GM19468 (cell line): ENCODE results near the gene ALOX15B.

Experiments used
- ATAC-seq: cut with Tn5 transposase; IDR thresholded peaks from one replicate; pipeline ENCODE4 v1.9.1; 2021; ENCODE audit warnings: mild to moderate bottlenecking, moderate library complexity, moderate number of reproducible peaks; ENCODE audit not compliant: unreplicated experiment; ENCODE audit errors: extremely low read depth

The ALOX15B gene, protein sequence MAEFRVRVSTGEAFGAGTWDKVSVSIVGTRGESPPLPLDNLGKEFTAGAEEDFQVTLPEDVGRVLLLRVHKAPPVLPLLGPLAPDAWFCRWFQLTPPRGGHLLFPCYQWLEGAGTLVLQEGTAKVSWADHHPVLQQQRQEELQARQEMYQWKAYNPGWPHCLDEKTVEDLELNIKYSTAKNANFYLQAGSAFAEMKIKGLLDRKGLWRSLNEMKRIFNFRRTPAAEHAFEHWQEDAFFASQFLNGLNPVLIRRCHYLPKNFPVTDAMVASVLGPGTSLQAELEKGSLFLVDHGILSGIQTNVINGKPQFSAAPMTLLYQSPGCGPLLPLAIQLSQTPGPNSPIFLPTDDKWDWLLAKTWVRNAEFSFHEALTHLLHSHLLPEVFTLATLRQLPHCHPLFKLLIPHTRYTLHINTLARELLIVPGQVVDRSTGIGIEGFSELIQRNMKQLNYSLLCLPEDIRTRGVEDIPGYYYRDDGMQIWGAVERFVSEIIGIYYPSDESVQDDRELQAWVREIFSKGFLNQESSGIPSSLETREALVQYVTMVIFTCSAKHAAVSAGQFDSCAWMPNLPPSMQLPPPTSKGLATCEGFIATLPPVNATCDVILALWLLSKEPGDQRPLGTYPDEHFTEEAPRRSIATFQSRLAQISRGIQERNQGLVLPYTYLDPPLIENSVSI

DNA sequence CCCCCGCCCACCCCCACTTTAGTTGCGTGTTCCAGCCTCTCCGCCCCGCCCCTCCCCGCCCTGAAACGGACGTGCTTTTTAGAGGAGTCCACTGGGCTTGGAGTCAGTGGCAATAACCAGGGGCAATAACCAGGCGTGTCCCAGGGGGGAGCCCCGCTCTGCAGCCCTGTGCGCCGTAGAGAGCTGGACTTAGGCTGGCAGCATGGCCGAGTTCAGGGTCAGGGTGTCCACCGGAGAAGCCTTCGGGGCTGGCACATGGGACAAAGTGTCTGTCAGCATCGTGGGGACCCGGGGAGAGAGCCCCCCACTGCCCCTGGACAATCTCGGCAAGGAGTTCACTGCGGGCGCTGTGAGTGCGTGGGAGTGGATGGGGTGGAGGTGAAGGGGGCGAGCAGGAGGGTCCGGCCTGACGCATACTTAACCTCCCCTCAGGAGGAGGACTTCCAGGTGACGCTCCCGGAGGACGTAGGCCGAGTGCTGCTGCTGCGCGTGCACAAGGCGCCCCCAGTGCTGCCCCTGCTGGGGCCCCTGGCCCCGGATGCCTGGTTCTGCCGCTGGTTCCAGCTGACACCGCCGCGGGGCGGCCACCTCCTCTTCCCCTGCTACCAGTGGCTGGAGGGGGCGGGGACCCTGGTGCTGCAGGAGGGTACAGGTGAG, at the start of gene ALOX15B:
Gene ALOX15B, plus strand, starts transcription at position 106 of the 657 bp plus-strand sequence. Its CDS starts 97 bp downstream, at position 203.
- no peak for ATAC-seq

DNA sequence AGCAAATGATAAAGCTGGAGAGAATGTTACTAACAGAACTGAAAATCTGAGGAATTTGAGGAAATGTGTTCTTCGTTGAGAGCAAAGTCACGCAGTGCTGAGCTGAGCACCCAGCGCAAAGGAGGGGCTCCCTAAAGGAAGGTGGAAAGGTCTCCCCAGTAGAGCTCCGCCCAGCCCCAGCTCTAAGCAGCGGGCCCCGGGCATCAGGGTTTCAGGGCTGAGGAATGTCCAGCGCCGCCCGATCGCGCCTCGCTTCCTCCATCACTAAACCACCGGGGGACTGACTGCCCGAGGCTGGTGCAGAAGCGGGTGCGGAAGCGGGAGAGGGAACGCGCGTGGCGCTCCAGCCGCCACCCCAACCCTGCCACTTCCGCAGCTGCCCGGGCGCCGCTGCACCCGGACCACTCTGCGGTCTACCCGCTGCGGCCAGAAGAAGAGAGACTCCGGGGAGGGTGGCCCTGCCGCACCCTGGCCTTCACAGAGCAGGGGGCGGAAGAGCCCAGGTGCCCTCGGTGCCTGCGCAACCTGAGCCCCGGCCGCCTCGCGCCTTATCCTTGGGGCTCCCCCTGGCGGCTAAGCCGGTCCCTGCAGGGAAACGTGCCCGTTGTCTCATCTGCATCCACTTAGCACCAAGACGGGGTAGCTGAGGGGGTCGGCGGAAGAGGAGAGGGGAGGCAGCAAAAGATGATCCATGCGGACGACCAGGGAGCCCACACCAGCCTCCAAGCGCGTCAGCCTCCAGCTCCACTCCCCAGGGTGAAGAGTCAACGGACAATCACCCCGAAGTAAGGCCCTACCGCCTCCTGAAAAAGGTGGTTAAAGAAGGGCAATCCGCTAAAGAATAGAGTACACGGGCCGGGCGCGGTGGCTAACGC, 48.8 kb upstream of the ALOX15B start:
- ATAC-seq: peak; percentile 44

DNA sequence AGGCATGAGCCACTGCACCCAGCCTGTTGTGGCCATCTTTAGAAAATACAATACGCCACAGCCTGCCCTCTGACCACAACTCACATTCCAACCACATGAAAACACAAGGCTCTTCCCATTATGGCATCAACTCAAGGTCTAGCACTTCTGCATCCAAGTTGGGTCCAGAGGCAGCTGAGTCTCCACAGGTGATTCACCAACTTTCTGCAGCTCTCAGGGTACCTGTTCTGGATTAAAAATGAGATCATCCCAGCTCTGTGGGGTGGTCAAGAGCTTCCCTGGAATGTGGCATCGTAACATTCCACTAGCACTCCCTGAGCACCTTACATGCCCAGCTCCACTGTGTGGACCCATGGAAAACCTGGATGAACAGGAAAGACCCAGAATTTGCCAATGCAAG, 46.3 kb upstream of the ALOX15B start:
- no peak for ATAC-seq

DNA sequence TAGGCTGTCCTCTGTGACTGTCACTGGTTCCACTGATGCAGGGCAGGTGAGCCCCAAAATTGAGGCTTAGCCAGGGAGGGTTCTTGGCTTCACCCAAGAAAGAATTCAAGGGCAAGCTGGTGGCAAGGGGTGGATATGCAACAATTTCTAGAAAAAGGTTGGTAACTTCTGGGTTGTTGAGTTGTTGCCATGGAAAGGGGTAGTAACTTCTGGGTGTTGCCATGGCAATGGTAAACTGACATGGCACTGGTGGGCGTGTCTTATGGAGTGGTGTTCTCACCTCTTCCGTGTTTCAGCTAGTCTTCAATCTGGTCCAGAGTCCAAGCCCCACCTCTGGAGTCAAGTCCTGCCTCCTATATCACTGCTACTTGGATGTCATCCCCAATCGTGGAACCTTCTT, 45.9 kb upstream of the ALOX15B start:
- no peak for ATAC-seq

DNA sequence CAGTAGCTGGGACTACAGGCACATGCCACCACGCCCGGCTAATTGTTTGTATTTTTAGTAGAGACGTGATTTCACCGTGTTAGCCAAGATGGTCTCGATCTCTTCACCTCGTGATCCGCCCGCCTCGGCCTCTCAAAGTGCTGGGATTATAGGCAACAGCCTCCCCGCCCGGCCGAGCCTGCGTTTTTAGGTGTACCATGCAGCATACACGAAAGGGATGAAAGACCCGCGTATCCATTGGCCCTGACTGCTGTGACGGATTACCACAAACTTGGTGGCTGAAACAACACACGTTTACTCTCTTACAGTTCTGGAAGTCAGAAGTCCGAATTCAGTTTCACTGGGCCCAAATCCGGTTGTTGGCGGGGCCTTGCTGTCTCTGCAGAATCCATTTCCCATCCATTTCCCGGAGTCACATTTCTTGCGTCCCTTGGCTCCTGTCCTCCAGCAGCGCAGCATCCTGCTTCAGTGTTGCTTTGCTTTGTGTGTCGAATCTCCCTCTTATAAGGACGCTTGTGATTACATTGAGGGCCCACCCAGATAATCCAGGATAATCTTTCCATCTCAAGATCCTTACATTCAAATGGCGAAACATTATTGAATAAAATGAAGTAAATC, 44.8 kb upstream of the ALOX15B start:
- ATAC-seq: no peak

DNA sequence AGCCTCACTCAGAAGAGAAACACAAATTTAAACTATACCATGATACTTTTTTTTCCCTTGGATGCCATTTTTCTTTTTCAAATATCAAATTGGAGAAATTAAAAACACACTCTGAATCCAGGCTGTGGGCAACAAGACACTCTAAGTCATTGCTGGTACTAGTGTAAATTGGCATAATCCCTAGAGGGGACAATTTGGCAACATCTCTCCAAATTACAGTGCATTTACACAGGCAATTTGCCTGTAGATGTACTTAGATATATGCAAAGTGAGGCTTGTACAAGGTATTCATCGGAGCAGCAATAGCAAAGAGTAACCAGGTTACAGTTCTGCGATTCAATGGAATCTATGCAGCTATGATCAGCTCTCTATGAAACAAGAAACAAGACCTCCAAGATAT, 43.1 kb upstream of the ALOX15B start:
- ATAC-seq: no peak

DNA sequence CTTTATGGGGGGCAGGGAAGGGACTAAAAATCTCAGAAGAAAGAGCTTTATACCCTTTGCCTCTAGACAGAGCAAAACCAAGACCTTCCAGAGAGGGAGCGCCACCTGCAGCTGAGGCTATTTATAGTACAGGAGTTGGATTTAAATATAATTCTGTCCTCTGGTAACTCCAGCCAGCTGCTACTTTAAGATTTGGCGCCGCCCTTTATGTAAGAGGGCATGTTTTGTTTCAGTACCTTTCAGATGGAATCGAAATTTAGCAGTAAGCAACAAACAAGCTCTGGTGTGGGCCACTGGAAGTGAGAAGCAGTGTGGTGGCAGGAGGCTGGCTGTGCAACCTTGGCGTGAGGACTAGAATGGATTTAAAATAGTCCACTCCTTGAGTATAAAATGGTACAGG, 41.7 kb upstream of the ALOX15B start:
- ATAC-seq: no peak

DNA sequence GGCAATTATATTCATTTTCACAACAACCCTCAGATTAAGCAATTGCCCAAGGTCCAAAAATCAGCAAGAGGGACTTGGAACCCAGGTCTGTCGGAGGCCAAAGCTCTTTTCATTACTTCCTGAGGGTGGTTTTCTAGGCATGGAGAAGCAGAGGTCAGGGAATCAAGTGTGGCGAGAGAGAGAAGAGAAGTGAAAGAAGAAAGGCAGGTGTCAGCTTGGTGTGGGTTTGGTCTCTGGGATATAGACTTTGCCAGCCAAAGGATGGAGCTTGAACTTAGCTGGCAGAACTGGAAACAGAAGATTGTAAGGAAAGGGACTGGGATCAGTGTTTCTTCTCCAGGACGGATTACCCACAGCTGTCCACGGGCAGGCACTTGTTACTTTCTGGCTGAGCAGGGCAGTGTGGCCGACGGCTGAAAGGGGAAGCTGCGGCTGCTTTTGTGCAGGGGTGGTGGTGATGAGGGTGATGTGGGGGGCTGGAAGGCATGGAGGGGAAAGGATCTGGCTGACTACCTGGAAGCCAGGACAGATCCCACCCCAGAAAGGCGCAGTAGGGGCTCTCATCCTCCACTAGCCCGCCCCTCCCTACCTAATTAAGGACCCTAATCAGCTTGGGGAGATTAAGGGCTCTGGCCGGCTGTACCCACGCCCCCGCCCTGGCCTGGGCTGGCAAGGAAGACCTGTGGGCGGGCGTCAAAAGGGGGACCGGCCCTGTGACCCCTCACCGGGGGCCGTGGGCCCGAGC, 36.7 kb upstream of the ALOX15B start, which contains the start of gene GUCY2D:
Gene GUCY2D, plus strand, starts transcription at position 640 of the 745 bp plus-strand sequence. CDS start 433 bp downstream, outside the sequence.
- no peak for ATAC-seq

DNA sequence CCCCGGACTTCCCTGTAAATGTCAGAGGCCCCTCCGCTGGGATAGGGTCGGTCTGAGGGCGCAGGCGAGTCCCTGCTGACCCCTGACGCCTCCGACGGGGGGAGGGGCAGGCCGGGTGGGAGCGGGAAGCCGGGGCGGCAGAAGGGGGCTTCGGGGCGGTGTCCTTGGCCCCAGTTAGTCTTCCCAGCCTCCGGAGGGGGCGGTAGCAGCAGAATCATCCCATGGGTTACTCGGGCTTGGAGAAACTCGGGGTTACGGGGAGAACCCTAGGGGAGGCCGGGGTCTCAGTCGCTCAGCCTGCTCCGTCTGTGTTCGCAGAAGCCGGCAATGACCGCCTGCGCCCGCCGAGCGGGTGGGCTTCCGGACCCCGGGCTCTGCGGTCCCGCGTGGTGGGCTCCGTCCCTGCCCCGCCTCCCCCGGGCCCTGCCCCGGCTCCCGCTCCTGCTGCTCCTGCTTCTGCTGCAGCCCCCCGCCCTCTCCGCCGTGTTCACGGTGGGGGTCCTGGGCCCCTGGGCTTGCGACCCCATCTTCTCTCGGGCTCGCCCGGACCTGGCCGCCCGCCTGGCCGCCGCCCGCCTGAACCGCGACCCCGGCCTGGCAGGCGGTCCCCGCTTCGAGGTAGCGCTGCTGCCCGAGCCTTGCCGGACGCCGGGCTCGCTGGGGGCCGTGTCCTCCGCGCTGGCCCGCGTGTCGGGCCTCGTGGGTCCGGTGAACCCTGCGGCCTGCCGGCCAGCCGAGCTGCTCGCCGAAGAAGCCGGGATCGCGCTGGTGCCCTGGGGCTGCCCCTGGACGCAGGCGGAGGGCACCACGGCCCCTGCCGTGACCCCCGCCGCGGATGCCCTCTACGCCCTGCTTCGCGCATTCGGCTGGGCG, 35.9 kb upstream of the ALOX15B start:
- no peak for ATAC-seq

DNA sequence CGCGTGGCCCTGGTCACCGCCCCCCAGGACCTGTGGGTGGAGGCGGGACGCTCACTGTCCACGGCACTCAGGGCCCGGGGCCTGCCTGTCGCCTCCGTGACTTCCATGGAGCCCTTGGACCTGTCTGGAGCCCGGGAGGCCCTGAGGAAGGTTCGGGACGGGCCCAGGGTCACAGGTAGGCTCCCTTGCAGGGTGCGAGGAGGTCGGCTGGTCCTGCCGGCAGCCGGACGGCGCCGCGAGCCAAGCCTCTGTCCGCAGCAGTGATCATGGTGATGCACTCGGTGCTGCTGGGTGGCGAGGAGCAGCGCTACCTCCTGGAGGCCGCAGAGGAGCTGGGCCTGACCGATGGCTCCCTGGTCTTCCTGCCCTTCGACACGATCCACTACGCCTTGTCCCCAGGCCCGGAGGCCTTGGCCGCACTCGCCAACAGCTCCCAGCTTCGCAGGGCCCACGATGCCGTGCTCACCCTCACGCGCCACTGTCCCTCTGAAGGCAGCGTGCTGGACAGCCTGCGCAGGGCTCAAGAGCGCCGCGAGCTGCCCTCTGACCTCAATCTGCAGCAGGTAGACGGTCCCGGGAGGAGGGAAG, 35.2 kb upstream of the ALOX15B start:
- ATAC-seq: no peak

DNA sequence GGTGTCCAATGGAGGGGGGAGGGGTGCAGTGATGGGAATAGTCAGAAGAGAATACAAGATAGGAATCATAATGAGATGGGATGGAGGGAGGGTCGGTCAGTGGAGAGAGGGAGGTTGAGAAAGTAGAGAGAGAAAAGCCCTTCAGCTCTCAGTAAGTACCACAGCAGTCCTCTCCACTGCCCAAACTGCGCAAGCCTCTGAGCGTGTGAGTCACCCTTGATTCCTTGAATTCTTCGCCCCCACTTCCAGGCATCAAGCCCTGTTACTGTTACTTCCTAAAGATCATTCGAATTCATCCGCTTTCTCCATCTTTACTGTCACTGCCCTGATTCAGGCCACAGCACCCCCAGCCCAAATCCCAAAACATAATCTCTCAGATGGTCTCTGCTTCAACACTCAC, 34.0 kb upstream of the ALOX15B start:
- ATAC-seq: no peak

DNA sequence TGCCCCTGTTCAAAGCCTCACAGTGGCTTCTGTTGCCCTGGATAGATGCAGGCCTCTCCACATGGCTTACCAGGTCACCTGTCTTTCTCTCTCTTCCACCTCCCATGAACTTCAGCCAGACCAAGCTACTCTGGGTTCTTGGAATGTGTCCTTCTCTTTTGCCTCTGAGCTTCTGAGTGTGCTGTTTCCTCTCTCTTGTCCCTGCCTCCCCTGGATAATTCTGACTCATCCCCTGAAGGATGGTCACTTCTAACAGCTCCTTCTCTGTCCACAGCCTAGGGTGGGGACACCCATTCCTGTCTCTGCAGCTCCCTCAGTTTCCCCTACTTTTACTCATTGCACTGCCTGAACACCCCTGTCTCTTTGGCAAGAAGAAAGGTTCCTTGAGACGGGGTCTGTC, 33.5 kb upstream of the ALOX15B start:
- no peak for ATAC-seq

DNA sequence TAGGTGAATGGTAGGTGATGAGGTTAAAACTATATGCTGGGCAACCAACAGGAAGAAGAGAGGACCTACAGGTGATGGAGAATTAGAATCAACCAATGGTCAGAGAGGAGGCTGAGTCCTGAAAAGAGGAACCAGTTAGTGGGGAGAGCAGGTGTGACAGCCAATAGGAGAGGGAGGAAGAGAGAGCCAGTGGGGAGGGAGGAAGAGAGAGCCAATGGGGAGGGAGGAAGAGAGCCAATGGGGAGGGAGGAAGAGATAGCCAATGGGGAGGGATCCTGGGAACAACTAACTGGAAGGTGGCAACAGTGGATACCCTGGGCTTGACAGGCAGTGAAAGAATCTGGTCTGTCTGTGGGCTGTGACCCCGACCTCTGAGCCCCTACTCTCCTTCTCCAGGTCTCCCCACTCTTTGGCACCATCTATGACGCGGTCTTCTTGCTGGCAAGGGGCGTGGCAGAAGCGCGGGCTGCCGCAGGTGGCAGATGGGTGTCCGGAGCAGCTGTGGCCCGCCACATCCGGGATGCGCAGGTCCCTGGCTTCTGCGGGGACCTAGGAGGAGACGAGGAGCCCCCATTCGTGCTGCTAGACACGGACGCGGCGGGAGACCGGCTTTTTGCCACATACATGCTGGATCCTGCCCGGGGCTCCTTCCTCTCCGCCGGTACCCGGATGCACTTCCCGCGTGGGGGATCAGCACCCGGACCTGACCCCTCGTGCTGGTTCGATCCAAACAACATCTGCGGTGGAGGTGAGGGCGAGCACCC, 32.7 kb upstream of the ALOX15B start:
- ATAC-seq: no peak

DNA sequence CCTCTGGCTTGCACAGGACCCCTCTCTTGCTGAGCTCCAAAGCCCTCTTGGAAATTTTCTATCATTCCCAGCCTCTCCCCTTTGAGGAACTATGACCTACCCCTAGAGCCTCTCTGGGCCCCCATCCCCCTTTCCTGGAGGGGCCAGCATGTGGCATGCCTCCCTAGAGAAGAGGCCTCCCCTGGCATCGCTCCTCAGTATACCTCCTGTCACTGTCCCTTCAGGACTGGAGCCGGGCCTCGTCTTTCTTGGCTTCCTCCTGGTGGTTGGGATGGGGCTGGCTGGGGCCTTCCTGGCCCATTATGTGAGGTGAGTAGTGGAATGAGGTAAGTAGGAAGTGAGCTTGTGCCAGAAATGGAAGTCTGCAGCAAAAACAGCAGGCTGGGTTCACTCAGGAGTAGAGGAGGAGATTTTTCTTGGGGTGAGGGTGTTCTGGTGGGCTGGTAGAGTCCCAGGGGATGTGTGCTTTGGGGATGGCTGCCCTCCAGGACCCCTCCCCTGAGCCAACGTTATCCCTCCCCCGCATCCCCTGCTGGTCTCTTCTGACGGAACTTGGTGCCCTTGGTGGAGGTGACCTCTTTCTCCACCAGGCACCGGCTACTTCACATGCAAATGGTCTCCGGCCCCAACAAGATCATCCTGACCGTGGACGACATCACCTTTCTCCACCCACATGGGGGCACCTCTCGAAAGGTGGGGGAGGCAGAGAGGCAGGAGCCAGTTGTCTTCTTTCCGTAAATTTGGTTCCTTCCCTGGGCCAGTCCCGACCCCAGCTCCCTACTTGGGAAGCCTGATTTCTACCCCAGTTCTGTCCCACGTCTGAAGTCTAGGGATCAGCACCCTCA, 31.8 kb upstream of the ALOX15B start:
- ATAC-seq: no peak

DNA sequence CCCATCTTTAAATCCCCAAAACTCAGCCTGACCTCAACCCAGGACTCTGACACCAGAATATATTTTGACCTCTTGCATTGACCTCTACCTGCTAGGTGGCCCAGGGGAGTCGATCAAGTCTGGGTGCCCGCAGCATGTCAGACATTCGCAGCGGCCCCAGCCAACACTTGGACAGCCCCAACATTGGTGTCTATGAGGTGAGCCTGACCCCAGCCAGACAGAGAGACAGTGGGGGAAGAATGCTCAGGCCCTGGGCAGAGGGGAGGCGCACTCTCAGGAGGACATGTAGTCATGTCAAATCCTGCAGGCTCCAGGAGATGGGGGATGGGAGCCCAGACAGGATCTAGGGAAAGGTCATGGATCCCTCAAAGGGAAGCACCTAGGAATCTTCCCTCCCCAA, 31.0 kb upstream of the ALOX15B start:
- no peak for ATAC-seq

DNA sequence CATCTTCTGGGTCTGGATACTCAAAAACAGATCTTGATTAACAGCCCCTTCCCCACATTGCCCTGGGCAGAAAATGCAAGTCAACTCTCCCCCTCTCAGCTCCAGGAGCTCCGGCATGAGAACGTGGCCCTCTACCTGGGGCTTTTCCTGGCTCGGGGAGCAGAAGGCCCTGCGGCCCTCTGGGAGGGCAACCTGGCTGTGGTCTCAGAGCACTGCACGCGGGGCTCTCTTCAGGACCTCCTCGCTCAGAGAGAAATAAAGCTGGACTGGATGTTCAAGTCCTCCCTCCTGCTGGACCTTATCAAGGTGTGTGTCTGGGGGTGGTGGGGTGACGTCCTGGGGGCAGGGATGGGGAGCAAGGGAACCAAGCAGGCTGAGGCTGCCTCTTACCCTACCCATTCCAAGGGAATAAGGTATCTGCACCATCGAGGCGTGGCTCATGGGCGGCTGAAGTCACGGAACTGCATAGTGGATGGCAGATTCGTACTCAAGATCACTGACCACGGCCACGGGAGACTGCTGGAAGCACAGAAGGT, 26.7 kb upstream of the ALOX15B start:
- no peak for ATAC-seq
